Naive thymus-derived CD4-positive, alpha-beta T cell (primary cell): ENCODE data around the gene FAM177B. TPM values are rescaled to one million over a fixed set of nuclear protein-coding genes. Genes with fewer than 3 reads are reported as not detected.

ENCODE experiments used
- polyA plus RNA-seq, 2 donors: library from polyadenylated mRNA; unstranded; fragments of 300-500 nt; fragmentation: Illumina TruSeq; gene quantifications; one replicate each; pipeline ENCODE4 v1.2.3, GENCODE V29; 2021
- total RNA-seq, 6 experiments: library from RNA in 5 of 6; stranded (reverse) in 5 of 6; gene quantifications; 1 replicate in 5 of 6; 2 replicates in 1 of 6; pipeline ENCODE4 v1.2.3 and lab custom pipeline; 2021 to 2026

FAM177B gene
- total and polyA plus RNA-seq, 7 experiments from 2014 or later: not detected

Other genes with a start within 250 kb of the FAM177B start
- gene HHIPL2, start 189.1 kb upstream of the FAM177B start, total RNA-seq: under 1 TPM; 0.17 to 0.98 (median 0.49) TPM
- not detected for gene HHIPL2, start 189.1 kb upstream of the FAM177B start, polyA plus RNA-seq
- 10 to 100 TPM in 2 of 5 experiments, 1 to 10 TPM in 3; 6.5 to 17.9 (median 9.3) TPM for gene TAF1A, start 147.3 kb upstream of the FAM177B start, total RNA-seq
- gene TAF1A, start 147.3 kb upstream of the FAM177B start, polyA plus RNA-seq: 1 to 10 TPM; 6.8 to 8.0 TPM
- gene MIA3, start 119.1 kb upstream of the FAM177B start, total RNA-seq: 100 to 1,000 TPM in 3 of 5 experiments, 10 to 100 TPM in 2; 61.7 to 112 (median 100) TPM
- 10 to 100 TPM; 48.0 to 70.5 TPM for gene MIA3, start 119.1 kb upstream of the FAM177B start, polyA plus RNA-seq
- gene AIDA, start 24.7 kb upstream of the FAM177B start, total RNA-seq: 10 to 100 TPM; 32.4 to 63.3 (median 53.2) TPM
- gene AIDA, start 24.7 kb upstream of the FAM177B start, polyA plus RNA-seq: 10 to 100 TPM; 22.2 to 31.0 TPM
- gene BROX, start 24.6 kb upstream of the FAM177B start, total RNA-seq: 10 to 100 TPM; 46.2 to 58.3 (median 49.9) TPM
- 10 to 100 TPM; 12.7 to 19.5 TPM for gene BROX, start 24.6 kb upstream of the FAM177B start, polyA plus RNA-seq
- gene DISP1, start 77.8 kb downstream of the FAM177B start, total RNA-seq: 1 to 10 TPM; 1.7 to 4.6 (median 3.0) TPM
- gene DISP1, start 77.8 kb downstream of the FAM177B start, polyA plus RNA-seq: 1 to 10 TPM; 1.8 to 3.6 TPM